ENCODE data around the gene TLR8. TPM values are rescaled to one million over a fixed set of nuclear protein-coding genes. Genes with fewer than 3 reads are reported as not detected.
A peak's percentile ranks its signal among the peaks of the same experiment; 100 is the strongest.

Gene TLR8
- total and polyA plus RNA-seq, 2 donors from 2014 or later, result 3.1 TPM; not detected in 1

DNA sequence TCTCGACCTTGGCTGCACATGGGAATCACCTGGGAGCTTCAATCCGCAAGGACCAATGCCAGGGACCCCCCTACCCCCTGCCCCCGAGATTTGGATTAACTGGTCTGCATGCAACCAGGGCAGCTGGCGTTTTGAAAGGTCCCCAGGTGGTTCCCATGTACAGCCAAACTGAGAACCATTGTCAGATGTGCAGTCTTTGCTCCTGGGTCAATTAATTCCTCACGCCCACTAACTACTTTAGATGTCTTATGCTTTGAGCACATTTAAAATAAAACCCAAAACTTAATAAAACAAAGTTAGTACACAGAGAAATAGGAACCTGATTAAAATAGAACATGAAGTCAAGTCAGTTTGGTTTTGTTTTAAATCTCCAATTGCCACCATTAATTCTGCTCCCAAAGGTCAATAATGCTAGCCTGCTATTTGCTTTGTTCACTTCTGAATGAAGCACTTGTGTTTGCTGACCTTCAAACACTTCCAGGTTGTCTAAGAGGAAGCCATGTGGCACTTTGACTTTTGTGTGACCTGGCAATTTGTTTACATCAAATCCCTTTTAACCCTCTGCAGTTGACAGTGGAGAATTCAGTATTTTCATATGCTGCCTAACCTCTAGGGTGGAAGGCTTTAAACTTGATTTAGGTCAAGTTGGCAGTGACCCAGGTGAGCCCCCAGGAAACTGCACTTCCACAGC is 41.3 kb downstream of the TLR8 start:
- intact Hi-C loops (cut with DNase I), result no loop called here
- Histone ChIP-seq H3K4me3 (ENCODE audit: low read length in 3 of 3) (no peak overlapping the region), H3K9me3 (ENCODE audit: control insufficient read depth in 2 of 3, insufficient read depth in 1 of 3, low read length in 3 of 3) (no peaks in the 10 kb centered on the region), H3K4me1 (ENCODE audit: control insufficient read depth in 2 of 3, insufficient read depth in 2 of 3, low read depth in 1 of 3, low read length in 3 of 3) (peaks cover 2 to 12% (median 10%) of the 10 kb centered on the region in 3 donors), H3K9ac (ENCODE audit: low read length in 3 of 3) (no peak overlapping the region), H3K36me3 (ENCODE audit: control insufficient read depth in 2 of 3, insufficient read depth in 3 of 3, low read length in 3 of 3) (no peaks in the 10 kb centered on the region), H3K27ac (ENCODE audit: low read depth in 2 of 2, low read length in 2 of 2) (no peak overlapping the region), H3K27me3 (ENCODE audit: control insufficient read depth, insufficient read depth, low read length) (no peaks in the 10 kb centered on the region)
- DNase-seq, result no peak
- TF ChIP-seq, protein P1, sequence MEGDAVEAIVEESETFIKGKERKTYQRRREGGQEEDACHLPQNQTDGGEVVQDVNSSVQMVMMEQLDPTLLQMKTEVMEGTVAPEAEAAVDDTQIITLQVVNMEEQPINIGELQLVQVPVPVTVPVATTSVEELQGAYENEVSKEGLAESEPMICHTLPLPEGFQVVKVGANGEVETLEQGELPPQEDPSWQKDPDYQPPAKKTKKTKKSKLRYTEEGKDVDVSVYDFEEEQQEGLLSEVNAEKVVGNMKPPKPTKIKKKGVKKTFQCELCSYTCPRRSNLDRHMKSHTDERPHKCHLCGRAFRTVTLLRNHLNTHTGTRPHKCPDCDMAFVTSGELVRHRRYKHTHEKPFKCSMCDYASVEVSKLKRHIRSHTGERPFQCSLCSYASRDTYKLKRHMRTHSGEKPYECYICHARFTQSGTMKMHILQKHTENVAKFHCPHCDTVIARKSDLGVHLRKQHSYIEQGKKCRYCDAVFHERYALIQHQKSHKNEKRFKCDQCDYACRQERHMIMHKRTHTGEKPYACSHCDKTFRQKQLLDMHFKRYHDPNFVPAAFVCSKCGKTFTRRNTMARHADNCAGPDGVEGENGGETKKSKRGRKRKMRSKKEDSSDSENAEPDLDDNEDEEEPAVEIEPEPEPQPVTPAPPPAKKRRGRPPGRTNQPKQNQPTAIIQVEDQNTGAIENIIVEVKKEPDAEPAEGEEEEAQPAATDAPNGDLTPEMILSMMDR (IDR thresholded peaks at IDR 0.05; ENCODE audit: borderline replicate concordance, extremely low read depth, insufficient read depth), result no peak
- no peak for FAIRE-seq

DNA sequence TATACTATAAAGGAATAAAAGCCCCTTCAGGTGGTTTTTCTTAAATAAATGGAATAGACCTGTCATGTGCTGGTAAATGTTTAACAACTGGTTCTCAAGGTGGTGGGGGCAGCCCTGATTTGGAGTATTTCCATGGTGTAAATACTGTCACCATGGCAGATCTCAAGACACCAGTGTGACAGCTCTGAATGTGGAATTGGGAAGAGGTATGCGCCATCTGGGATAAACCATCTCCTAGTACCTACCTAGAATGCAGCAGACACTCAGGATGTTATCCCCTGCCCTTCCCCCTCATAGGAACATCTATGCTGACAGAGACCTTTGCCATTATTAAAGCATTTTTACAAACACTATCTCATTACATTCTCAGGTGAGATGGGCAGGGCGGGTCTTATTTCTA is 42.1 kb downstream of the TLR8 start:
- Histone ChIP-seq H3K4me3 (ENCODE audit: low read length in 3 of 3) (no peak overlapping the region), H3K27me3 (ENCODE audit: control insufficient read depth, insufficient read depth, low read length) (no peaks in the 10 kb centered on the region), H3K36me3 (ENCODE audit: control insufficient read depth in 2 of 3, insufficient read depth in 3 of 3, low read length in 3 of 3) (no peaks in the 10 kb centered on the region), H3K27ac (ENCODE audit: low read depth in 2 of 2, low read length in 2 of 2) (no peak overlapping the region), H3K4me1 (ENCODE audit: control insufficient read depth in 2 of 3, insufficient read depth in 2 of 3, low read depth in 1 of 3, low read length in 3 of 3) (peaks cover 2 to 12% (median 10%) of the 10 kb centered on the region in 3 donors), H3K9ac (ENCODE audit: low read length in 3 of 3) (no peak overlapping the region), H3K9me3 (ENCODE audit: control insufficient read depth in 2 of 3, insufficient read depth in 1 of 3, low read length in 3 of 3) (no peaks in the 10 kb centered on the region)
- TF ChIP-seq, protein P1 (IDR thresholded peaks at IDR 0.05; ENCODE audit: borderline replicate concordance, extremely low read depth, insufficient read depth), result no peak
- FAIRE-seq (no peak), DNase-seq (no peak)
- intact Hi-C loops (cut with DNase I), result no loop called here

DNA sequence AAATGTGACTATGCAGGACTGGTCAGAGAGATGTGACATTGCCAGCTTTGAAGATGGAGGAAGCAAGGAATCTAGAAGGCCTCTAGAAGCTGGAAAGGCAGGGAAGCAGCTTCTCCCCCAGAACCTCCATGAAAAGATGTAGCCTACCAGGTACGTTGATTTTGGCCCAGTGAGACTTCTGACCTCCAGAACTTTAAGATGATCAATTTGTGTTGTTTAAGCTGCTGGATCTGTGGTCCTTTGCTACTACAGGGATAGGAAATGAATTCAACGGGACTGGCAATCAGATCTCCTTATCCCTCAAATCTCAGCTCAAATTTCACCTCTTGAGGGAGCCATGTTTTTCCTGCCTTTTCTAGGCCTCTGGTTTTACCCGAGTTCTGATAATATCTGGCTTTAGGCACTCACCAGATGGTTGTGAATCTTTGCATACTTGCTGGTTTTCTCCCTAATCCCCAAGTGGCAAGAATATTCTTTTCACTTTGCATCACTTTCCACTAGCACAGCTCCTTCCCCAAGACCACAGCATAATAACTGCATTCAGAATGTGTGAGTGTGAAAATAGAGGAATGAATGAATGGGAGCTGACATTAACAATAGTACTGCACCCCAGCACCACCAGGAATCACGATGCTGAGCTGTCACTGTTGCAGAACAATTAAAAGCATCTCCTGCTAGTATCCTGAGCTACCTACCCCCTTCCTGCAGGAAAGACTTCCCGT is 42.9 kb downstream of the TLR8 start:
- peak overlapping the region; percentile 32 to 59 for H3K27ac ChIP-seq (ENCODE audit: low read depth in 2 of 2, low read length in 2 of 2)
- intact Hi-C loops (cut with DNase I), result no loop called here
- H3K4me1 ChIP-seq (ENCODE audit: control insufficient read depth in 2 of 3, insufficient read depth in 2 of 3, low read depth in 1 of 3, low read length in 3 of 3), result peaks cover 2 to 12% (median 10%) of the 10 kb centered on the region in 3 donors
- no peaks in the 10 kb centered on the region for H3K36me3 ChIP-seq (ENCODE audit: control insufficient read depth in 2 of 3, insufficient read depth in 3 of 3, low read length in 3 of 3)
- H3K9me3 ChIP-seq (ENCODE audit: control insufficient read depth in 2 of 3, insufficient read depth in 1 of 3, low read length in 3 of 3), result no peaks in the 10 kb centered on the region
- H3K4me3 ChIP-seq (ENCODE audit: low read length in 3 of 3), result peak overlapping the region in 1 of 3 donors; percentile 28
- DNase-seq (no peak), FAIRE-seq (no peak)
- H3K9ac ChIP-seq (ENCODE audit: low read length in 3 of 3), result no peak overlapping the region
- TF ChIP-seq, protein P1 (IDR thresholded peaks at IDR 0.05; ENCODE audit: borderline replicate concordance, extremely low read depth, insufficient read depth), result no peak
- H3K27me3 ChIP-seq (ENCODE audit: control insufficient read depth, insufficient read depth, low read length), result no peaks in the 10 kb centered on the region
